ENCODE data around the gene PRXL2A.

- no peak for TF ChIP-seq CTCF (IDR thresholded peaks at IDR 0.05)
- TF ChIP-seq POLR2A (IDR thresholded peaks at IDR 0.05): no peak
These were observed 2.7 kb upstream of the PRXL2A start for GRCh38 chr10:80405626-80406025.

All from lower leg skin (tissue), 3 donors.